IMR-90 (cell line): ENCODE results near the gene PRR36. TPM values are rescaled to one million over a fixed set of nuclear protein-coding genes. Genes with fewer than 3 reads are reported as not detected.

Source experiments
- ATAC-seq: fragments of 200-7000 bp; cut with Tn5 transposase; 2 replicates; pipeline ENCODE4 v1.9.1; 2020; ENCODE audit warnings: low read depth, mild to moderate bottlenecking, moderate library complexity
- BruUV-seq: library from RNA; stranded (reverse); fragments of 400-500 nt; replicated peaks from 2 replicates; lab custom pipeline; 2021; lab: Mats Ljungman, UMichigan
- CTCF ChIA-PET: fragments of 300-600 bp; formaldehyde crosslinking; extraction: SDS; loops from one replicate; lab custom pipeline; 2021; ENCODE audit warnings: antibody characterized with exemption; lab: Yijun Ruan, JAX
- POLR2A ChIA-PET: fragments of 300-600 bp; sonication (Branson Sonifier 250); formaldehyde crosslinking; loops from one replicate; lab custom pipeline; 2022; ENCODE audit warnings: antibody characterized with exemption; ENCODE audit not compliant: unreplicated experiment; lab: Charles Lee
- DNase-seq: peaks from one replicate; pipeline ENCODE4 v3.0.0; 2013
- H2AFZ ChIP-seq: replicated peaks from 2 replicates; pipeline ENCODE3; 2013; ENCODE audit warnings: low read length, mild to moderate bottlenecking; ENCODE audit not compliant: poor library complexity
- H2AK5ac ChIP-seq: 2 replicates; pipeline ENCODE4 v1.6.1; 2013; ENCODE audit warnings: low read depth, low read length, inconsistent platforms
- H2AK9ac ChIP-seq: replicated peaks from 2 replicates; pipeline ENCODE3; 2013; ENCODE audit warnings: mild to moderate bottlenecking, low read depth, low read length, moderate library complexity; ENCODE audit not compliant: poor library complexity
- H2BK120ac ChIP-seq: 2 replicates; pipeline ENCODE4 v1.6.1; 2013; ENCODE audit warnings: low read depth, low read length, inconsistent platforms
- H2BK15ac ChIP-seq: 3 replicates; pipeline ENCODE4 v1.6.1; 2013; ENCODE audit warnings: low read depth, low read length, inconsistent platforms
- H2BK20ac ChIP-seq: 2 replicates; pipeline ENCODE4 v1.6.1; 2013; ENCODE audit warnings: low read depth, mild to moderate bottlenecking, inconsistent platforms, low read length, moderate library complexity
- H2BK5ac ChIP-seq: 2 replicates; pipeline ENCODE4 v1.6.1; 2013; ENCODE audit warnings: mild to moderate bottlenecking, low read depth, low read length, inconsistent platforms; ENCODE audit not compliant: poor library complexity, severe bottlenecking
- H3K14ac ChIP-seq: replicated peaks from 2 replicates; pipeline ENCODE4 v1.6.1; 2013; ENCODE audit warnings: low read depth, low read length, inconsistent platforms
- H3K18ac ChIP-seq: 2 replicates; pipeline ENCODE4 v1.6.1; 2013; ENCODE audit warnings: low read depth, low read length, control low read depth
- H3K23ac ChIP-seq: 2 replicates; pipeline ENCODE4 v1.6.1; 2013; ENCODE audit warnings: low read depth, low read length, inconsistent platforms
- H3K27ac ChIP-seq: 2 replicates; pipeline ENCODE4 v1.5.1; 2013; ENCODE audit warnings: mild to moderate bottlenecking, control low read depth, low read length; ENCODE audit not compliant: insufficient read depth
- H3K27me3 ChIP-seq: 2 replicates; pipeline ENCODE4 v1.6.1; 2013; ENCODE audit warnings: low read length; ENCODE audit not compliant: control insufficient read depth, insufficient read depth
- H3K36me3 ChIP-seq: 2 replicates; pipeline ENCODE4 v1.6.1; 2013; ENCODE audit warnings: low read length, mixed read lengths; ENCODE audit not compliant: control insufficient read depth, insufficient read depth
- H3K4ac ChIP-seq: 2 replicates; pipeline ENCODE4 v1.6.1; 2013; ENCODE audit warnings: low read depth, low read length, inconsistent platforms
- H3K4me1 ChIP-seq: 2 replicates; pipeline ENCODE4 v1.6.1; 2013; ENCODE audit warnings: low read length, mixed read lengths; ENCODE audit not compliant: control insufficient read depth, insufficient read depth
- H3K4me2 ChIP-seq: 2 replicates; pipeline ENCODE4 v1.6.1; 2013; ENCODE audit warnings: low read depth, mild to moderate bottlenecking, control low read depth, low read length, moderate library complexity
- H3K4me3 ChIP-seq: 2 replicates; pipeline ENCODE4 v1.5.1; 2013; ENCODE audit warnings: low read depth, mild to moderate bottlenecking, control low read depth, low read length, moderate library complexity; ENCODE audit not compliant: insufficient read depth
- H3K56ac ChIP-seq: 2 replicates; pipeline ENCODE4 v1.6.1; 2013; ENCODE audit warnings: low read length, inconsistent platforms; ENCODE audit not compliant: insufficient read depth; ENCODE audit errors: extremely low read depth
- H3K79me1 ChIP-seq, 2 experiments: 2 replicates each; pipeline ENCODE4 v1.6.1; 2013; ENCODE audit warnings: low read length in 2 of 2, inconsistent platforms in 1 of 2, low read depth in 1 of 2
- H3K9ac ChIP-seq: 2 replicates; pipeline ENCODE4 v1.6.1; 2013; ENCODE audit warnings: low read depth, low read length, control low read depth
- H3K9me1 ChIP-seq: 2 replicates; pipeline ENCODE4 v1.6.1; 2013; ENCODE audit warnings: low read length, inconsistent platforms; ENCODE audit not compliant: insufficient read depth
- H3K9me3 ChIP-seq: 2 replicates; pipeline ENCODE4 v1.6.1; 2013; ENCODE audit warnings: low read length; ENCODE audit not compliant: control insufficient read depth, insufficient read depth
- H4K20me1 ChIP-seq: 2 replicates; pipeline ENCODE4 v1.6.1; 2013; ENCODE audit warnings: low read length, inconsistent platforms; ENCODE audit not compliant: insufficient read depth
- H4K5ac ChIP-seq: 2 replicates; pipeline ENCODE4 v1.6.1; 2013; ENCODE audit warnings: mild to moderate bottlenecking, low read depth, low read length, control low read depth
- H4K8ac ChIP-seq, 2 experiments: 2 replicates each; pipeline ENCODE4 v1.6.1; 2013; ENCODE audit warnings: low read depth in 2 of 2, low read length in 2 of 2, control low read depth in 1 of 2, inconsistent platforms in 1 of 2
- H4K91ac ChIP-seq: 2 replicates; pipeline ENCODE4 v1.6.1; 2013; ENCODE audit warnings: low read depth, low read length, inconsistent platforms; ENCODE audit not compliant: insufficient read depth
- BHLHE40 ChIP-seq: fragments of 150-350 bp; IDR thresholded peaks from 2 replicates; pipeline ENCODE4 v1.6.1; 2016; ENCODE audit warnings: mild to moderate bottlenecking, low read depth, low read length
- CHD1 ChIP-seq: IDR thresholded peaks from 2 replicates; pipeline ENCODE4 v1.6.1; 2012; ENCODE audit warnings: low read depth, low read length, improper control_type of control experiment
- FOS ChIP-seq: fragments of 150-350 bp; IDR thresholded peaks from 2 replicates; pipeline ENCODE4 v1.6.1; 2016; ENCODE audit warnings: low read depth, low read length
- MAFK ChIP-seq: IDR thresholded peaks from 2 replicates; pipeline ENCODE4 v1.6.1; 2012; ENCODE audit warnings: low read depth, low read length, improper control_type of control experiment
- MAZ ChIP-seq: IDR thresholded peaks from 2 replicates; pipeline ENCODE4 v1.6.1; 2012; ENCODE audit warnings: low read depth, mild to moderate bottlenecking, low read length, improper control_type of control experiment, moderate library complexity, borderline replicate concordance
- MXI1 ChIP-seq: IDR thresholded peaks from 2 replicates; pipeline ENCODE4 v1.6.1; 2012; ENCODE audit warnings: low read depth, mild to moderate bottlenecking, low read length, moderate library complexity, borderline replicate concordance
- NFE2L2 ChIP-seq: fragments of 150-350 bp; IDR thresholded peaks from 2 replicates; pipeline ENCODE4 v1.6.1; 2016; ENCODE audit warnings: low read depth, mild to moderate bottlenecking, low read length
- RAD21 ChIP-seq: IDR thresholded peaks from 2 replicates; pipeline ENCODE4 v1.6.1; 2012; ENCODE audit warnings: low read length, improper control_type of control experiment
- WGBS, 2 experiments: methylation state at CpG; one replicate each; pipeline versions ENCODE4 v1.1.5 to v1.1.7; 2013; ENCODE audit warnings: missing lambda C conversion rate in 2 of 2; ENCODE audit not compliant: insufficient read length in 1 of 2; ENCODE audit errors: extremely low coverage in 2 of 2; 5-methylcytosine and 5-hydroxymethylcytosine counted together
- dilution Hi-C: fragments of 300-500 bp; cut with HindIII; formaldehyde crosslinking; loops from one replicate; pipeline ENCODE4 v1.14.3; 2018; ENCODE audit warnings: low sequenced_read_pairs; ENCODE audit not compliant: unreplicated experiment
- in situ Hi-C: fragments of 300-500 bp; cut with MboI; formaldehyde crosslinking; loops from 3 replicates; pipeline ENCODE4 v1.14.3; 2019; ENCODE audit warnings: low sequenced_read_pairs, inconsistent platforms, mixed read lengths
- intact Hi-C: fragments of 100-400 bp; cut with micrococcal nuclease; formaldehyde crosslinking; loops from 2 replicates; pipeline ENCODE4 v1.10.0; 2022
- polyA plus RNA-seq, 3 experiments: library from polyadenylated mRNA; depleted of rRNA; stranded (reverse); fragments of >200 nt; gene quantifications; 2 replicates each; pipeline ENCODE4 v1.2.3, GENCODE V29; 2012; ENCODE audit warnings: low replicate concordance in 1 of 3
- total RNA-seq: library from RNA; depleted of rRNA; stranded (reverse); fragments of >200 nt; gene quantifications from 2 replicates; pipeline ENCODE4 v1.2.3, GENCODE V29; 2012
- TF ChIP-seq, protein P1 (sequence below): conservative IDR thresholded peaks from 2 replicates; pipeline ENCODE4 v1.5.1; 2012; ENCODE audit warnings: mild to moderate bottlenecking, low read depth, low read length, improper control_type of control experiment
- TF ChIP-seq, protein P2 (sequence below): fragments of 150-350 bp; IDR thresholded peaks from 2 replicates; pipeline ENCODE4 v1.6.1; 2017; ENCODE audit warnings: mild to moderate bottlenecking, antibody characterized with exemption, low read length, low read depth

PRR36 gene
- total and polyA plus RNA-seq, 2 of the 4 experiments (the other 2 are of a cell fraction), result 0.02 TPM; not detected in 1

DNA sequence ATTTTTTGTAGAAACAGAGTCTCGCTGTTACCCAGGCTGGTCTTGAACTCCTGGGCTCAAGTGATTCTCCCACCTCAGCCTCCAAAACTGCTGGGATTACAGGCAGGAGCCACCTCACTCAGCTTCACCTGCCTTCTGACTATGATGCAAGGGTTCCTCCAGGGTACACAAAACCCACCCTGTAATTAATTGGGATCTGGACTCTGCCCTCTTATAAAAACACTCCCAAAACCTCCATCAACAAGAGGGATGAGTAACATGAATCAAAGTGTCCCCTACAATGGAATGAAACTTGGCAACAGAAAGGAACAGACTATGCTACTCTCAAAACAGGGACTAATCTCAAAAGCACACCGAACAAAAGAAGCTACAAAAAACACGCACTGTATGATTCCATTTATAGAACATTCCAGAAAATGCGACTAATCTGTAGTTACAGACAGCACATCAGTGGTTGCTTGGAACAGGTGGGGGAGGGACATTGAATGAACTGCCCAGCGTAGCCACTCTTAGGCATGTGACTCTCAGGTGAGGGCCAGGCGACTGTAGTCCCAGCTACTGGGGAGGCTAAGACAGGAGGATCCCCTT is 3.2 kb upstream of the PRR36 start:
- Histone ChIP-seq H3K56ac (no peak overlapping the region), H4K5ac (no peak overlapping the region), H3K9me1 (no peaks in the 10 kb centered on the region), H4K8ac (no peak overlapping the region), H3K23ac (no peak overlapping the region), H3K27me3 (peaks cover 32% of the 10 kb centered on the region), H3K9me3 (no peaks in the 10 kb centered on the region), H3K4me1 (peaks cover 4% of the 10 kb centered on the region; the same call in 1 of the 2 replicates), H3K4me3 (no peak overlapping the region), H3K9ac (no peak overlapping the region), H2BK15ac (no peak overlapping the region), H3K27ac (no peak overlapping the region), H2AK5ac (no peak overlapping the region), H3K4ac (no peak overlapping the region), H2BK5ac (no peak overlapping the region), H3K14ac (no peak overlapping the region), H4K20me1 (no peaks in the 10 kb centered on the region), H4K91ac (no peak overlapping the region), H3K79me1 (no peaks in the 10 kb centered on the region), H2AFZ (no peak overlapping the region), H3K4me2 (no peak overlapping the region), H3K36me3 (no peaks in the 10 kb centered on the region), H3K18ac (no peak overlapping the region), H2AK9ac (no peak overlapping the region), H2BK120ac (no peak overlapping the region), H2BK20ac (no peak overlapping the region)
- no TSS peak for BruUV-seq
- WGBS, 2 experiments, result 100% methylated on average over 1 of the region's 6 CpGs; no CpG with 5 or more reads in 1 of the 2 experiments
- DNase-seq (no peak), ATAC-seq (no peak)
- TF ChIP-seq NFE2L2 (no peak), FOS (no peak), RAD21 (no peak), BHLHE40 (no peak), MXI1 (no peak), MAFK (no peak), MAZ (no peak), CHD1 (no peak)
- TF ChIP-seq, protein P1, sequence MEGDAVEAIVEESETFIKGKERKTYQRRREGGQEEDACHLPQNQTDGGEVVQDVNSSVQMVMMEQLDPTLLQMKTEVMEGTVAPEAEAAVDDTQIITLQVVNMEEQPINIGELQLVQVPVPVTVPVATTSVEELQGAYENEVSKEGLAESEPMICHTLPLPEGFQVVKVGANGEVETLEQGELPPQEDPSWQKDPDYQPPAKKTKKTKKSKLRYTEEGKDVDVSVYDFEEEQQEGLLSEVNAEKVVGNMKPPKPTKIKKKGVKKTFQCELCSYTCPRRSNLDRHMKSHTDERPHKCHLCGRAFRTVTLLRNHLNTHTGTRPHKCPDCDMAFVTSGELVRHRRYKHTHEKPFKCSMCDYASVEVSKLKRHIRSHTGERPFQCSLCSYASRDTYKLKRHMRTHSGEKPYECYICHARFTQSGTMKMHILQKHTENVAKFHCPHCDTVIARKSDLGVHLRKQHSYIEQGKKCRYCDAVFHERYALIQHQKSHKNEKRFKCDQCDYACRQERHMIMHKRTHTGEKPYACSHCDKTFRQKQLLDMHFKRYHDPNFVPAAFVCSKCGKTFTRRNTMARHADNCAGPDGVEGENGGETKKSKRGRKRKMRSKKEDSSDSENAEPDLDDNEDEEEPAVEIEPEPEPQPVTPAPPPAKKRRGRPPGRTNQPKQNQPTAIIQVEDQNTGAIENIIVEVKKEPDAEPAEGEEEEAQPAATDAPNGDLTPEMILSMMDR, result no peak
- TF ChIP-seq, protein P2, sequence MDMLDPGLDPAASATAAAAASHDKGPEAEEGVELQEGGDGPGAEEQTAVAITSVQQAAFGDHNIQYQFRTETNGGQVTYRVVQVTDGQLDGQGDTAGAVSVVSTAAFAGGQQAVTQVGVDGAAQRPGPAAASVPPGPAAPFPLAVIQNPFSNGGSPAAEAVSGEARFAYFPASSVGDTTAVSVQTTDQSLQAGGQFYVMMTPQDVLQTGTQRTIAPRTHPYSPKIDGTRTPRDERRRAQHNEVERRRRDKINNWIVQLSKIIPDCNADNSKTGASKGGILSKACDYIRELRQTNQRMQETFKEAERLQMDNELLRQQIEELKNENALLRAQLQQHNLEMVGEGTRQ, result no peak
- in situ Hi-C loops, result no loop called here
- intact Hi-C loops, result no loop called here
- ChIA-PET CTCF (interaction anchor here (0.8 kb wide), 1 partner anchor 8 kb away, joined by 4 read pairs; no protein-coding TSS in a partner anchor), POLR2A (no interaction called here)
- dilution Hi-C loops, result no loop called here
